Adrenal gland (tissue), 12 donors: ENCODE measurements around the gene APBB2. TPM values are rescaled to one million over a fixed set of nuclear protein-coding genes. Genes with fewer than 3 reads are reported as not detected.
A peak's percentile ranks its signal among the peaks of the same experiment; 100 is the strongest.

ENCODE experiments used
- DNase-seq, 7 donors: peaks; one replicate each; pipeline ENCODE4 v3.0.0-alpha.2; 2019 to 2020
- H3K27ac ChIP-seq, 5 donors: fragments of 200-600 bp; sonication (generic) in 4 of 5; 1 replicate in 3 of 5; 2 replicates in 2 of 5; pipeline versions ENCODE4 v1.5.1 to v1.8.0; 2016 to 2020; ENCODE audit warnings: mild to moderate bottlenecking in 1 of 5
- H3K27me3 ChIP-seq: fragments of 200-600 bp; 2 replicates; pipeline ENCODE4 v1.8.0; 2021
- H3K36me3 ChIP-seq, 2 donors: fragments of 200-600 bp; replicated peaks in 1 of 2; 1 replicate in 1 of 2; 2 replicates in 1 of 2; pipeline versions ENCODE4 v1.5.1 to v1.8.0; 2018 to 2022
- H3K4me1 ChIP-seq, 2 donors: fragments of 200-600 bp; replicated peaks in 1 of 2; 1 replicate in 1 of 2; 2 replicates in 1 of 2; pipeline versions ENCODE4 v1.5.1 to v1.8.0; 2018 to 2021
- H3K4me3 ChIP-seq, 4 donors: fragments of 200-600 bp; sonication (generic) in 3 of 4; one replicate each; pipeline ENCODE4 v1.5.1; 2016 to 2018
- H3K9me3 ChIP-seq, 3 donors: fragments of 200-600 bp; sonication (generic) in 1 of 3; replicated peaks in 1 of 3; 1 replicate in 2 of 3; 2 replicates in 1 of 3; pipeline versions ENCODE4 v1.5.1 to v1.8.0; 2016 to 2021
- POLR2A ChIP-seq, 2 donors: fragments of 450-650 bp; IDR thresholded peaks; one replicate each; pipeline ENCODE4 v1.6.1; 2017; ENCODE audit warnings: antibody characterized with exemption in 2 of 2, mild to moderate bottlenecking in 2 of 2, moderate library complexity in 1 of 2
- WGBS, 4 donors: extraction: QIAGEN DNeasy Blood & Tissue Kit in 2 of 4; methylation state at CpG; one replicate each; pipeline versions ENCODE4 v1.1.5 to v1.1.7; 2013 to 2017; 5-methylcytosine and 5-hydroxymethylcytosine counted together
- intact Hi-C, 2 donors: fragments of 100-400 bp; cut with DNase I; formaldehyde crosslinking; loops; one replicate each; pipeline versions ENCODE4 v1.14.1 to v1.15.0; 2022 to 2023
- polyA plus RNA-seq, 3 donors: library from polyadenylated mRNA; stranded (reverse); fragments of 200-250 nt in 2 of 3; fragments of 350-450 nt in 1 of 3; fragmentation: Illumina TruSeq in 1 of 3; extraction: RNeasy Lipid Tissue Mini Kit (QIAGEN cat#74804) in 1 of 3; gene quantifications; one replicate each; pipeline ENCODE4 v1.2.3, GENCODE V29; 2013 to 2014
- total RNA-seq, 9 donors: library from RNA; depleted of rRNA in 4 of 9; stranded (reverse); fragments of >200 nt in 4 of 9; fragments of 120-200 nt in 1 of 9; fragmentation: NEBNext Ultra II Directional in 1 of 9; extraction: Animal tissue kit (Norgen Biotek cat#: 25700) in 1 of 9; gene quantifications; one replicate each; pipeline versions ENCODE4 v1.1.0 to v1.2.4, GENCODE V29; 2013 to 2023
- TF ChIP-seq, protein P1 (sequence below), 6 experiments: fragments of 450-650 bp in 4 of 6; fragments of 200-600 bp in 2 of 6; sonication (generic) in 1 of 6; IDR thresholded peaks; 1 replicate in 5 of 6; 2 replicates in 1 of 6; pipeline versions ENCODE4 v1.5.1 to v1.8.0; 2016 to 2021; ENCODE audit warnings: antibody characterized with exemption in 6 of 6, mild to moderate bottlenecking in 2 of 6, moderate library complexity in 1 of 6
- donor health status: healthy with polysubstance abuse.
- donor health status: Bipolar disorder and iron deficiency.
- donor health status: DM: yes; HTN: yes; CAD: no.
- donor health status: DM: no; HTN: no; CAD: no.
- donor health status: DM: no; HTN: no; CAD: no.
- donor health status: DM: yes; HTN: yes; CAD: no.

The APBB2 gene
- total and polyA plus RNA-seq, 12 donors = 12.4 to 135 (median 39.7) TPM

DNA sequence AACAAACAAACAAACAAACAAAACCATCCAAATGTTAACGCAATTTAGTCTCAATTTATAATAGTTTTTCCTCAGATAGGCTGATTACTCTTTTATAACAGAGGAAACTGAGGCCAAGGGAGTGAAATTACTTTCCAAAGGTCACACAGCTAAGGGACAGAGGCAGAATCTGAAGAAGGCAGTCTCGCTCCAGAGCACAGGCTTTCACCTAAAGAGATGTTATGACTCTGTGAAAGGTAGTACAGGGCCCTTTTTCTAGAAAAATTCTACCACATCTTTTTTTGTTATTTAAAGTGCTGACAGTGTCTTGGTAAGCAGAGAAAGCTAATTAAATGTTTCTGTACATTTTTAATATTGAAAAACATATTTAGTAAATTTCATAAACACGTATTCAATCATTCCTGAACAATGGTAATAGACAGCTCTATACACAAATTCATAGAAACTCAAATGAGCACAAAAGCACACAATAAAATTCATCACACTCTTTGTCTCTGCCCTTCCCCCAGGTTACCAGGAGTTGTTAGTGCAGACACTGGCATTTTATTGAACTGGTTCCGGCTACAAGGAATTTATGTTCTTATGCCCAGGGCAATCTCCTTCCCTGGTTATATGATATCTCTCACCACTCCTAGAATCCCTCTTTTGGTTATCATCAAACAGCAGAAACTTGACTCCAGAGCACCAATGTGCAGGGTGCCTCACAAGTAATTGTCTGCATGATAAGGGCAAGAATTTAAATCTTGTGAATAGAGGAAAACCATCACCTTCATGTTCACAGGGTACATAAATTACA lies 7.7 kb upstream of the APBB2 start:
- Histone ChIP-seq H3K4me3 (no peak overlapping the region), H3K27me3 (no peaks in the 10 kb centered on the region), H3K36me3 (no peaks in the 10 kb centered on the region), H3K27ac (no peak overlapping the region), H3K4me1 (peaks cover 0 to 3% of the 10 kb centered on the region in 2 donors), H3K9me3 (no peaks in the 10 kb centered on the region)
- intact Hi-C loops = no loop called here
- WGBS, 4 donors = 71 to 86% (median 74%) methylated on average over 4 of the region's 4 CpGs
- no peak for TF ChIP-seq POLR2A (IDR thresholded peaks at IDR 0.05)
- TF ChIP-seq, protein P1, sequence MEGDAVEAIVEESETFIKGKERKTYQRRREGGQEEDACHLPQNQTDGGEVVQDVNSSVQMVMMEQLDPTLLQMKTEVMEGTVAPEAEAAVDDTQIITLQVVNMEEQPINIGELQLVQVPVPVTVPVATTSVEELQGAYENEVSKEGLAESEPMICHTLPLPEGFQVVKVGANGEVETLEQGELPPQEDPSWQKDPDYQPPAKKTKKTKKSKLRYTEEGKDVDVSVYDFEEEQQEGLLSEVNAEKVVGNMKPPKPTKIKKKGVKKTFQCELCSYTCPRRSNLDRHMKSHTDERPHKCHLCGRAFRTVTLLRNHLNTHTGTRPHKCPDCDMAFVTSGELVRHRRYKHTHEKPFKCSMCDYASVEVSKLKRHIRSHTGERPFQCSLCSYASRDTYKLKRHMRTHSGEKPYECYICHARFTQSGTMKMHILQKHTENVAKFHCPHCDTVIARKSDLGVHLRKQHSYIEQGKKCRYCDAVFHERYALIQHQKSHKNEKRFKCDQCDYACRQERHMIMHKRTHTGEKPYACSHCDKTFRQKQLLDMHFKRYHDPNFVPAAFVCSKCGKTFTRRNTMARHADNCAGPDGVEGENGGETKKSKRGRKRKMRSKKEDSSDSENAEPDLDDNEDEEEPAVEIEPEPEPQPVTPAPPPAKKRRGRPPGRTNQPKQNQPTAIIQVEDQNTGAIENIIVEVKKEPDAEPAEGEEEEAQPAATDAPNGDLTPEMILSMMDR (IDR thresholded peaks at IDR 0.05) = no peak
- DNase-seq = no peak

DNA sequence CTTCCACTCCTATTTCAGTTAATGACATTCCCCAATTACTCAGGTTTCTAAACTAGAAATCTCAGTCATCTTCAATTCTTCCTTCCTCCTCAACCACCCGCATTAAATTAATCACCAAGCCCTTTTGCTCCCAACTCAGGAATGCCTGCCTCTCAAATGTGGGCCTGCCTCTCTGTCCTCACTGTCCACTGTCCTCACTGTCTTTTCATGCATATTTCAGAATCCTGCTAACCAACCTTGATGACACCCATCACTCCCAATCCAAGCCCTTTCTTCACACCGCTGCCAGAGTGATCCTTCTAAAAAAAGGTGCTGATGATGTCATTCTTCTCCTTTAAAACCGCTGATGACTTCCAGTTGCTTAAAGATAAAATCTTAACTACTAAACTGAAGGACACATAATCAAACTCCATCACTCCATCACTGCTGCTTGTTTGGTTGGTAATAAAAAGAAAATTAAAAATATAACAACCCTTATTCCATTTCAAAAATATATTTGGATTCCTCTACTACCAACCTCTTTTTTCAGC lies 5.1 kb upstream of the APBB2 start:
- H3K9me3 ChIP-seq = no peaks in the 10 kb centered on the region
- H3K4me3 ChIP-seq = no peak overlapping the region
- no peak overlapping the region for H3K27ac ChIP-seq
- no peak for TF ChIP-seq POLR2A (IDR thresholded peaks at IDR 0.05)
- TF ChIP-seq, protein P1 (IDR thresholded peaks at IDR 0.05) = no peak
- no peaks in the 10 kb centered on the region for H3K36me3 ChIP-seq
- H3K27me3 ChIP-seq = no peaks in the 10 kb centered on the region
- 76 to 84% (median 79%) methylated on average over 3 of the region's 3 CpGs for WGBS, 4 donors
- intact Hi-C loops = no loop called here
- peaks cover 0 to 18% of the 10 kb centered on the region in 2 donors for H3K4me1 ChIP-seq
- no peak for DNase-seq

DNA sequence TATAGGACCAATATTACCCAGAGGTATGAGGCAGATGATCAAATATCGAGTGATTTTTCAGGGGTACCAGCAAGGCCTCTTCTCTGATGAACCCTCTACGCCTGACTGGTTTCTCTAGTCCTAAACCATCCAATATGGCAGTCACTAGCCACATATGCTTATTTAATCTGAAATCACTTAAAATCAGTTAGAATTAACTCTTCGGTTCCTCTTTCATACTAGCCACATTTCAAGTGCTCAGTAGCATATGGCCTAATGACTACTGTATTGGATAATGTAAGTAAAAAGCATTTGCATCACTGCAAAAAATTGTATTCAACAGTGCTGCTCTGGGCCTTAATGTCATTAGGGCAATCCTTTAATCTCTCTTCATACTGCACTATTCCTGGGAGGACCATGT lies 4.4 kb upstream of the APBB2 start:
- Histone ChIP-seq H3K4me1 (peaks cover 0 to 18% of the 10 kb centered on the region in 2 donors), H3K9me3 (no peaks in the 10 kb centered on the region), H3K4me3 (no peak overlapping the region), H3K27ac (no peak overlapping the region), H3K36me3 (no peaks in the 10 kb centered on the region), H3K27me3 (no peaks in the 10 kb centered on the region)
- TF ChIP-seq POLR2A (IDR thresholded peaks at IDR 0.05) = no peak
- TF ChIP-seq, protein P1 (IDR thresholded peaks at IDR 0.05) = no peak
- WGBS, 4 donors = 78 to 93% (median 91%) methylated on average over 3 of the region's 3 CpGs
- no peak for DNase-seq
- intact Hi-C loops = no loop called here

DNA sequence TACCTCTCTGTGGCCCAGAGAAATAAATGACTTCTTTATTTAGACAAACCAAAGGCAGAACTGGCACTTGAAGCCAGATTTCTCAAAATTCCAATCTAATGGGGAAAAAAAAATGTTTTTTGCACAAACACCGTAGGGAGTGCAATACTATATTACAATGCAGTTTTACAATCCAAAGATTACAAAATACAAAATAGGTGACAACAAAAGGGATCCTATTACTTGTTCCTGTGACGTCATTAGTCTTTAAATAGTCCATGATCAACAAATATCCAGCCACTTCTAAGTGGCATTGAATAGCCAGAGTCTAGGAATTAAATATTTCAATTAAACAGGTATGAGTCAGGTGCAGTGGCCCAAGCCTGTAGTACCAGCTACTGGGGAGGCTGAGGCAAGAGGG lies 3.0 kb upstream of the APBB2 start:
- peaks cover 4 to 26% of the 10 kb centered on the region in 2 donors for H3K4me1 ChIP-seq
- H3K36me3 ChIP-seq = no peaks in the 10 kb centered on the region
- 69 to 80% (median 78%) methylated on average over 2 of the region's 2 CpGs for WGBS, 4 donors
- H3K9me3 ChIP-seq = no peaks in the 10 kb centered on the region
- H3K4me3 ChIP-seq = no peak overlapping the region
- intact Hi-C loops = no loop called here
- H3K27ac ChIP-seq = peak overlapping the region in 2 of 5 donors; percentile 89 to 90
- no peak for DNase-seq
- TF ChIP-seq, protein P1 (IDR thresholded peaks at IDR 0.05) = no peak
- TF ChIP-seq POLR2A (IDR thresholded peaks at IDR 0.05) = no peak
- no peaks in the 10 kb centered on the region for H3K27me3 ChIP-seq
